Activated CD4-positive, alpha-beta memory T cell treated with anti-CD3 and anti-CD28 coated beads, Interleukin-2, amount 10 ng/mL, durations not matched to agents 7 days and 5 days (primary cell): ENCODE results near the gene CLEC9A. TPM values are rescaled to one million over a fixed set of nuclear protein-coding genes. Genes with fewer than 3 reads are reported as not detected.
"Not testable (repeated sequence)": the region's sequence is repeated elsewhere in the genome, so short reads cannot be mapped to it uniquely, and the experiment has no call there.

Experiments used
- CTCF ChIA-PET: fragments of 350-600 bp; sonication (Branson Sonifier 250); formaldehyde crosslinking; loops from one replicate; lab custom pipeline; 2021; ENCODE audit warnings: antibody characterized with exemption, inconsistent platforms; lab: Charles Lee
- POLR2A ChIA-PET: fragments of 350-600 bp; sonication (Branson Sonifier 250); formaldehyde crosslinking; loops from one replicate; lab custom pipeline; 2021; ENCODE audit warnings: antibody characterized with exemption; lab: Charles Lee
- DNase-seq: peaks from one replicate; pipeline ENCODE4 v3.0.0-alpha.2; 2020
- H3K27ac Mint-ChIP-seq: one replicate; pipeline ENCODE4 v1.8.0; 2021; ENCODE audit warnings: mild to moderate bottlenecking, mixed read lengths
- H3K27me3 Mint-ChIP-seq: one replicate; pipeline ENCODE4 v1.8.0; 2021; ENCODE audit warnings: mixed read lengths
- H3K36me3 Mint-ChIP-seq: one replicate; pipeline ENCODE4 v1.8.0; 2021; ENCODE audit warnings: low read depth, mixed read lengths
- H3K4me1 Mint-ChIP-seq: one replicate; pipeline ENCODE4 v1.8.0; 2021; ENCODE audit warnings: mixed read lengths
- H3K4me3 Mint-ChIP-seq: one replicate; pipeline ENCODE4 v1.8.0; 2021; ENCODE audit warnings: mild to moderate bottlenecking, mixed read lengths
- H3K9me3 Mint-ChIP-seq: one replicate; pipeline ENCODE4 v1.8.0; 2021; ENCODE audit warnings: mixed read lengths
- total RNA-seq, 2 experiments: library from RNA; stranded (reverse); gene quantifications; one replicate each; pipeline ENCODE4 v1.2.3, GENCODE V29; 2021

CLEC9A gene
- not detected for total RNA-seq

GRCh38 chr12:10030446-10030845 lies at the start of gene CLEC9A:
Gene CLEC9A, plus strand, starts transcription at chr12:10030682. Its CDS starts 22,006 bp downstream, at chr12:10052688.
- no peak for DNase-seq
- no peaks in the 10 kb centered on the region for H3K9me3 Mint-ChIP-seq
- CTCF ChIA-PET, result no interaction called here
- no peak within 1 kb of the TSS for H3K27ac Mint-ChIP-seq
- H3K36me3 Mint-ChIP-seq, result no peaks in the 10 kb centered on the region
- POLR2A ChIA-PET, result no interaction called here
- peaks cover 9% of the 10 kb centered on the region for H3K27me3 Mint-ChIP-seq
- no peak within 1 kb of the TSS for H3K4me3 Mint-ChIP-seq
- H3K4me1 Mint-ChIP-seq, result no peaks in the 10 kb centered on the region

- Mint-ChIP-seq H3K36me3 (no peaks in the 10 kb centered on the region), H3K4me3 (no peak overlapping the region), H3K27ac (no peak overlapping the region), H3K9me3 (no peaks in the 10 kb centered on the region), H3K4me1 (no peaks in the 10 kb centered on the region), H3K27me3 (peaks cover 40% of the 10 kb centered on the region)
- POLR2A ChIA-PET, result no interaction called here
- CTCF ChIA-PET, result no interaction called here
- DNase-seq, result no peak
Measured at GRCh38 chr12:9991876-9992275, 38.6 kb upstream of the CLEC9A start.

GRCh38 chr12:9992296-9992695 lies 38.2 kb upstream of the CLEC9A start:
- ChIA-PET POLR2A (no interaction called here), CTCF (no interaction called here)
- Mint-ChIP-seq H3K4me1 (no peaks in the 10 kb centered on the region), H3K27ac (no peak overlapping the region), H3K36me3 (no peaks in the 10 kb centered on the region), H3K9me3 (no peaks in the 10 kb centered on the region), H3K27me3 (peaks cover 40% of the 10 kb centered on the region), H3K4me3 (no peak overlapping the region)
- DNase-seq, result no peak

GRCh38 chr12:9999016-9999415 lies 31.5 kb upstream of the CLEC9A start, which contains the start of gene CLEC1B:
Gene CLEC1B, minus strand, starts transcription at chr12:9999121. Its CDS starts 21 bp downstream, at chr12:9999100.
- DNase-seq, result no peak
- no peaks in the 10 kb centered on the region for H3K9me3 Mint-ChIP-seq
- no peak within 1 kb of the TSS for H3K4me3 Mint-ChIP-seq
- POLR2A ChIA-PET, result no interaction called here
- CTCF ChIA-PET, result interaction anchor here (1.9 kb wide), 1 partner anchor 11 kb away, joined by 6 read pairs; the partner anchor contains the start of gene CLEC12B
- no peaks in the 10 kb centered on the region for H3K36me3 Mint-ChIP-seq
- H3K27ac Mint-ChIP-seq, result no peak within 1 kb of the TSS
- H3K27me3 Mint-ChIP-seq, result peaks cover 37% of the 10 kb centered on the region
- H3K4me1 Mint-ChIP-seq, result no peaks in the 10 kb centered on the region

GRCh38 chr12:10001171-10001776 lies 29.2 kb upstream of the CLEC9A start:
- Mint-ChIP-seq H3K9me3 (no peaks in the 10 kb centered on the region), H3K27ac (no peak overlapping the region), H3K27me3 (peaks cover 33% of the 10 kb centered on the region), H3K4me3 (no peak overlapping the region), H3K36me3 (no peaks in the 10 kb centered on the region), H3K4me1 (no peaks in the 10 kb centered on the region)
- ChIA-PET CTCF (interaction anchor here (1.0 to 1.1 kb wide), 2 partner anchors 9 to 61 kb away, joined by 3 read pairs; partner anchors contain the start of gene CLEC12B), POLR2A (no interaction called here)
- no peak for DNase-seq

GRCh38 chr12:10012630-10013330 lies 17.7 kb upstream of the CLEC9A start:
- Mint-ChIP-seq H3K4me3 (no peak overlapping the region), H3K27ac (no peak overlapping the region), H3K27me3 (peaks cover 33% of the 10 kb centered on the region), H3K36me3 (no peaks in the 10 kb centered on the region), H3K9me3 (no peaks in the 10 kb centered on the region), H3K4me1 (no peaks in the 10 kb centered on the region)
- no peak for DNase-seq
- ChIA-PET CTCF (interaction anchor here (1.4 kb wide), 2 partner anchors 10 to 199 kb away, joined by 4 read pairs; no protein-coding TSS in a partner anchor), POLR2A (no interaction called here)

- Mint-ChIP-seq H3K27me3 (peaks cover 33% of the 10 kb centered on the region), H3K27ac (no peak overlapping the region), H3K36me3 (no peaks in the 10 kb centered on the region), H3K4me1 (no peaks in the 10 kb centered on the region), H3K4me3 (no peak overlapping the region), H3K9me3 (no peaks in the 10 kb centered on the region)
- no peak for DNase-seq
- ChIA-PET POLR2A (no interaction called here), CTCF (no interaction called here)
Measured at GRCh38 chr12:10015450-10015849, 15.0 kb upstream of the CLEC9A start.

GRCh38 chr12:10016881-10017280 lies 13.6 kb upstream of the CLEC9A start:
- Mint-ChIP-seq H3K27me3 (peaks cover 24% of the 10 kb centered on the region), H3K36me3 (no peaks in the 10 kb centered on the region), H3K9me3 (no peaks in the 10 kb centered on the region), H3K27ac (no peak overlapping the region), H3K4me3 (no peak overlapping the region), H3K4me1 (no peaks in the 10 kb centered on the region)
- CTCF ChIA-PET, result no interaction called here
- POLR2A ChIA-PET, result no interaction called here
- DNase-seq, result no peak

- peaks cover 16% of the 10 kb centered on the region for H3K27me3 Mint-ChIP-seq
- no peaks in the 10 kb centered on the region for H3K4me1 Mint-ChIP-seq
- no peak for DNase-seq
- no peaks in the 10 kb centered on the region for H3K9me3 Mint-ChIP-seq
- POLR2A ChIA-PET, result no interaction called here
- no peak overlapping the region for H3K4me3 Mint-ChIP-seq
- CTCF ChIA-PET, result interaction anchor here (0.7 to 1.2 kb wide), 2 partner anchors 8 to 14 kb away, joined by 3 read pairs; partner anchors contain the start of gene CLEC12B
- no peak overlapping the region for H3K27ac Mint-ChIP-seq
- H3K36me3 Mint-ChIP-seq, result no peaks in the 10 kb centered on the region
Measured at GRCh38 chr12:10018386-10018785, 12.1 kb upstream of the CLEC9A start.

GRCh38 chr12:10021342-10021741 lies 9.1 kb upstream of the CLEC9A start:
- ChIA-PET POLR2A (no interaction called here), CTCF (no interaction called here)
- Mint-ChIP-seq H3K27me3 (peaks cover 14% of the 10 kb centered on the region), H3K4me3 (no peak overlapping the region), H3K36me3 (no peaks in the 10 kb centered on the region), H3K4me1 (no peaks in the 10 kb centered on the region), H3K9me3 (no peaks in the 10 kb centered on the region), H3K27ac (no peak overlapping the region)
- DNase-seq, result no peak

- no peaks in the 10 kb centered on the region for H3K9me3 Mint-ChIP-seq
- CTCF ChIA-PET, result no interaction called here
- H3K4me3 Mint-ChIP-seq, result no peak overlapping the region
- H3K36me3 Mint-ChIP-seq, result no peaks in the 10 kb centered on the region
- peaks cover 14% of the 10 kb centered on the region for H3K27me3 Mint-ChIP-seq
- no peaks in the 10 kb centered on the region for H3K4me1 Mint-ChIP-seq
- no peak for DNase-seq
- no peak overlapping the region for H3K27ac Mint-ChIP-seq
- POLR2A ChIA-PET, result no interaction called here
Measured at GRCh38 chr12:10025236-10025635, 5.2 kb upstream of the CLEC9A start.

- H3K36me3 Mint-ChIP-seq, POLR2A ChIA-PET, H3K4me1 Mint-ChIP-seq, H3K27ac Mint-ChIP-seq, H3K9me3 Mint-ChIP-seq, H3K4me3 Mint-ChIP-seq, CTCF ChIA-PET, DNase-seq: not testable (repeated sequence)
- H3K27me3 Mint-ChIP-seq, result peaks cover 13% of the 10 kb centered on the region
Measured at GRCh38 chr12:10026666-10027065, 3.8 kb upstream of the CLEC9A start.

- POLR2A ChIA-PET, result no interaction called here
- no peak for DNase-seq
- Mint-ChIP-seq H3K27me3 (peaks cover 15% of the 10 kb centered on the region), H3K9me3 (no peaks in the 10 kb centered on the region), H3K4me1 (no peaks in the 10 kb centered on the region), H3K27ac (no peak overlapping the region), H3K4me3 (no peak overlapping the region), H3K36me3 (no peaks in the 10 kb centered on the region)
- CTCF ChIA-PET, result no interaction called here
Measured at GRCh38 chr12:10027311-10027710, 3.2 kb upstream of the CLEC9A start.
